Measurements from ENCODE around the gene NEDD8. TPM values are rescaled to one million over a fixed set of nuclear protein-coding genes. Genes with fewer than 3 reads are reported as not detected.

NEDD8 gene
- total RNA-seq, 6 experiments from 2014 or later = 309 to 401 (median 372) TPM

GRCh38 chr14:24172261-24172860 is 59.8 kb downstream of the NEDD8 start:
- Mint-ChIP-seq H3K36me3 (ENCODE audit: low read depth) (peaks cover 8% of the 10 kb centered on the region; the same call in 1 of the 2 replicates), H3K27me3 (ENCODE audit: insufficient read depth) (peaks cover 6% of the 10 kb centered on the region), H3K9me3 (no peaks in the 10 kb centered on the region), H3K4me3 (no peak overlapping the region), H3K27ac (no peak overlapping the region), H3K4me1 (ENCODE audit: low read depth) (no peaks in the 10 kb centered on the region)
- no peak for DNase-seq
- TF ChIP-seq CTCF (IDR thresholded peaks at IDR 0.05) = no peak

- H3K4me3 Mint-ChIP-seq = no peak within 1 kb of the TSS
- no peak for TF ChIP-seq CTCF (IDR thresholded peaks at IDR 0.05)
- peaks cover 5% of the 10 kb centered on the region for H3K27me3 Mint-ChIP-seq (ENCODE audit: insufficient read depth)
- DNase-seq = no peak
- H3K27ac Mint-ChIP-seq = no peak within 1 kb of the TSS
- peaks cover 10% of the 10 kb centered on the region; the same call in 1 of the 2 replicates for H3K36me3 Mint-ChIP-seq (ENCODE audit: low read depth)
- H3K4me1 Mint-ChIP-seq (ENCODE audit: low read depth) = no peaks in the 10 kb centered on the region
- H3K9me3 Mint-ChIP-seq = no peaks in the 10 kb centered on the region
These were observed 60.5 kb downstream of the NEDD8 start, which contains the start of gene REC8 for GRCh38 chr14:24171422-24172260. Gene REC8 (plus strand): TSS chr14:24172080. CDS start chr14:24172553, 473 bp downstream.

GRCh38 chr14:24167469-24168114 is 64.6 kb downstream of the NEDD8 start:
- no peaks in the 10 kb centered on the region for H3K9me3 Mint-ChIP-seq

More at GRCh38 chr14:24167469-24168114, 64.6 kb downstream of the NEDD8 start:
- Mint-ChIP-seq H3K27ac (no peak overlapping the region), H3K36me3 (ENCODE audit: low read depth) (peaks cover 14% of the 10 kb centered on the region; the same call in 1 of the 2 replicates), H3K27me3 (ENCODE audit: insufficient read depth) (no peaks in the 10 kb centered on the region; the same call in 1 of the 2 replicates), H3K4me1 (ENCODE audit: low read depth) (peaks cover 6% of the 10 kb centered on the region; the same call in 1 of the 2 replicates), H3K4me3 (no peak overlapping the region)
- DNase-seq = no peak
- no peak for TF ChIP-seq CTCF (IDR thresholded peaks at IDR 0.05)

Other genes starting within 250 kb of the NEDD8 start
- gene DHRS4L2, start 243.4 kb downstream of the NEDD8 start, total RNA-seq (2021; fragmentation: NEBNext Ultra II Directional; extraction: Animal tissue kit (Norgen Biotek cat#: 25700)) = 10 to 100 TPM; 18.8 to 25.4 (median 23.5) TPM
- not detected for gene CARMIL3, start 180.4 kb downstream of the NEDD8 start, total RNA-seq (2021; fragmentation: NEBNext Ultra II Directional; extraction: Animal tissue kit (Norgen Biotek cat#: 25700))
- gene CPNE6, start 160.8 kb downstream of the NEDD8 start, total RNA-seq (2021; fragmentation: NEBNext Ultra II Directional; extraction: Animal tissue kit (Norgen Biotek cat#: 25700)) = not detected
- 10 to 100 TPM; 19.9 to 27.6 (median 24.0) TPM for gene PCK2, start 138.1 kb downstream of the NEDD8 start, total RNA-seq (2021; fragmentation: NEBNext Ultra II Directional; extraction: Animal tissue kit (Norgen Biotek cat#: 25700))
- 10 to 100 TPM; 28.1 to 36.3 (median 32.1) TPM for gene DCAF11, start 117.6 kb downstream of the NEDD8 start, total RNA-seq (2021; fragmentation: NEBNext Ultra II Directional; extraction: Animal tissue kit (Norgen Biotek cat#: 25700))
- gene NRL, start 117.4 kb downstream of the NEDD8 start, total RNA-seq (2021; fragmentation: NEBNext Ultra II Directional; extraction: Animal tissue kit (Norgen Biotek cat#: 25700)) = under 1 TPM; 0.26 to 0.85 (median 0.49) TPM
- not detected for gene FITM1, start 101.7 kb downstream of the NEDD8 start, total RNA-seq (2021; fragmentation: NEBNext Ultra II Directional; extraction: Animal tissue kit (Norgen Biotek cat#: 25700))
- 100 to 1,000 TPM in 4 of 6 experiments, 10 to 100 TPM in 2; 88.4 to 120 (median 113) TPM for gene PSME1, start 96.2 kb downstream of the NEDD8 start, total RNA-seq (2021; fragmentation: NEBNext Ultra II Directional; extraction: Animal tissue kit (Norgen Biotek cat#: 25700))
- gene EMC9, start 90.8 kb downstream of the NEDD8 start, total RNA-seq (2021; fragmentation: NEBNext Ultra II Directional; extraction: Animal tissue kit (Norgen Biotek cat#: 25700)) = 10 to 100 TPM; 13.2 to 17.0 (median 15.3) TPM
- 100 to 1,000 TPM; 108 to 143 (median 136) TPM for gene PSME2, start 85.8 kb downstream of the NEDD8 start, total RNA-seq (2021; fragmentation: NEBNext Ultra II Directional; extraction: Animal tissue kit (Norgen Biotek cat#: 25700))
- gene RNF31, start 84.9 kb downstream of the NEDD8 start, total RNA-seq (2021; fragmentation: NEBNext Ultra II Directional; extraction: Animal tissue kit (Norgen Biotek cat#: 25700)) = 10 to 100 TPM; 38.5 to 53.6 (median 47.2) TPM
- 10 to 100 TPM; 23.6 to 38.8 (median 32.3) TPM for gene IRF9, start 71.1 kb downstream of the NEDD8 start, total RNA-seq (2021; fragmentation: NEBNext Ultra II Directional; extraction: Animal tissue kit (Norgen Biotek cat#: 25700))
- gene REC8, start 60.3 kb downstream of the NEDD8 start, total RNA-seq (2021; fragmentation: NEBNext Ultra II Directional; extraction: Animal tissue kit (Norgen Biotek cat#: 25700)) = 1 to 10 TPM; 2.9 to 3.9 (median 3.2) TPM
- gene IPO4, start 43.6 kb downstream of the NEDD8 start, total RNA-seq (2021; fragmentation: NEBNext Ultra II Directional; extraction: Animal tissue kit (Norgen Biotek cat#: 25700)) = 10 to 100 TPM; 70.4 to 85.2 (median 79.4) TPM
- gene TM9SF1, start 36.9 kb downstream of the NEDD8 start, total RNA-seq (2021; fragmentation: NEBNext Ultra II Directional; extraction: Animal tissue kit (Norgen Biotek cat#: 25700)) = 10 to 100 TPM; 68.1 to 80.4 (median 71.0) TPM
- gene TSSK4, start 26.7 kb downstream of the NEDD8 start, total RNA-seq (2021; fragmentation: NEBNext Ultra II Directional; extraction: Animal tissue kit (Norgen Biotek cat#: 25700)) = under 1 TPM in 2 of 6 experiments, not detected in 4; 0.16 to 0.45 TPM
- 10 to 100 TPM; 32.4 to 41.1 (median 38.8) TPM for gene CHMP4A, start 18.9 kb downstream of the NEDD8 start, total RNA-seq (2021; fragmentation: NEBNext Ultra II Directional; extraction: Animal tissue kit (Norgen Biotek cat#: 25700))
- gene MDP1, start 16.3 kb downstream of the NEDD8 start, total RNA-seq (2021; fragmentation: NEBNext Ultra II Directional; extraction: Animal tissue kit (Norgen Biotek cat#: 25700)) = 10 to 100 TPM in 5 of 6 experiments, 1 to 10 TPM in 1; 9.8 to 14.4 (median 12.3) TPM
- gene GMPR2, start 562 bp upstream of the NEDD8 start, total RNA-seq (2021; fragmentation: NEBNext Ultra II Directional; extraction: Animal tissue kit (Norgen Biotek cat#: 25700)) = 10 to 100 TPM; 70.6 to 76.7 (median 73.6) TPM
- 10 to 100 TPM; 54.2 to 73.4 (median 67.5) TPM for gene TINF2, start 10.3 kb upstream of the NEDD8 start, total RNA-seq (2021; fragmentation: NEBNext Ultra II Directional; extraction: Animal tissue kit (Norgen Biotek cat#: 25700))
- 1 to 10 TPM in 5 of 6 experiments, under 1 TPM in 1; 0.97 to 2.9 (median 1.3) TPM for gene TGM1, start 30.8 kb upstream of the NEDD8 start, total RNA-seq (2021; fragmentation: NEBNext Ultra II Directional; extraction: Animal tissue kit (Norgen Biotek cat#: 25700))
- 10 to 100 TPM; 25.4 to 31.4 (median 27.3) TPM for gene RABGGTA, start 39.2 kb upstream of the NEDD8 start, total RNA-seq (2021; fragmentation: NEBNext Ultra II Directional; extraction: Animal tissue kit (Norgen Biotek cat#: 25700))
- gene DHRS1, start 67.4 kb upstream of the NEDD8 start, total RNA-seq (2021; fragmentation: NEBNext Ultra II Directional; extraction: Animal tissue kit (Norgen Biotek cat#: 25700)) = 10 to 100 TPM; 32.9 to 42.2 (median 39.1) TPM
- gene NOP9, start 67.5 kb upstream of the NEDD8 start, total RNA-seq (2021; fragmentation: NEBNext Ultra II Directional; extraction: Animal tissue kit (Norgen Biotek cat#: 25700)) = 10 to 100 TPM; 25.4 to 31.1 (median 28.1) TPM
- under 1 TPM in 5 of 6 experiments, not detected in 1; 0.17 to 0.40 (median 0.20) TPM for gene CIDEB, start 75.6 kb upstream of the NEDD8 start, total RNA-seq (2021; fragmentation: NEBNext Ultra II Directional; extraction: Animal tissue kit (Norgen Biotek cat#: 25700))
- 1 to 10 TPM; 2.2 to 3.0 (median 2.3) TPM for gene LTB4R2, start 77.8 kb upstream of the NEDD8 start, total RNA-seq (2021; fragmentation: NEBNext Ultra II Directional; extraction: Animal tissue kit (Norgen Biotek cat#: 25700))
- gene LTB4R, start 79.1 kb upstream of the NEDD8 start, total RNA-seq (2021; fragmentation: NEBNext Ultra II Directional; extraction: Animal tissue kit (Norgen Biotek cat#: 25700)) = 1 to 10 TPM; 1.5 to 2.9 (median 1.9) TPM
- gene ADCY4, start 102.7 kb upstream of the NEDD8 start, total RNA-seq (2021; fragmentation: NEBNext Ultra II Directional; extraction: Animal tissue kit (Norgen Biotek cat#: 25700)) = under 1 TPM in 3 of 6 experiments, not detected in 3; 0.25 to 0.41 (median 0.34) TPM
- gene RIPK3, start 107.6 kb upstream of the NEDD8 start, total RNA-seq (2021; fragmentation: NEBNext Ultra II Directional; extraction: Animal tissue kit (Norgen Biotek cat#: 25700)) = not detected
- 10 to 100 TPM; 73.4 to 81.9 (median 77.2) TPM for gene NFATC4, start 135.8 kb upstream of the NEDD8 start, total RNA-seq (2021; fragmentation: NEBNext Ultra II Directional; extraction: Animal tissue kit (Norgen Biotek cat#: 25700))
- gene NYNRIN, start 166.6 kb upstream of the NEDD8 start, total RNA-seq (2021; fragmentation: NEBNext Ultra II Directional; extraction: Animal tissue kit (Norgen Biotek cat#: 25700)) = 1 to 10 TPM; 3.9 to 6.3 (median 4.1) TPM
- gene CBLN3, start 197.3 kb upstream of the NEDD8 start, total RNA-seq (2021; fragmentation: NEBNext Ultra II Directional; extraction: Animal tissue kit (Norgen Biotek cat#: 25700)) = 1 to 10 TPM; 3.3 to 5.0 (median 3.9) TPM
- 10 to 100 TPM; 25.4 to 29.2 (median 28.0) TPM for gene KHNYN, start 197.6 kb upstream of the NEDD8 start, total RNA-seq (2021; fragmentation: NEBNext Ultra II Directional; extraction: Animal tissue kit (Norgen Biotek cat#: 25700))
- gene SDR39U1, start 210.4 kb upstream of the NEDD8 start, total RNA-seq (2021; fragmentation: NEBNext Ultra II Directional; extraction: Animal tissue kit (Norgen Biotek cat#: 25700)) = 10 to 100 TPM; 29.6 to 35.7 (median 31.6) TPM

Measured in HFFc6 (cell line).